H1 (cell line): ENCODE data around the gene MBOAT1.

Experiments
- SIX5 ChIP-seq: IDR thresholded peaks from 2 replicates; pipeline ENCODE4 v1.6.1; 2011; ENCODE audit warnings: mild to moderate bottlenecking, low read depth, low read length
- TAF7 ChIP-seq: optimal IDR thresholded peaks from 2 replicates; pipeline ENCODE3; 2011; ENCODE audit warnings: low read depth, mild to moderate bottlenecking, inconsistent platforms, low read length, moderate library complexity, borderline replicate concordance

DNA sequence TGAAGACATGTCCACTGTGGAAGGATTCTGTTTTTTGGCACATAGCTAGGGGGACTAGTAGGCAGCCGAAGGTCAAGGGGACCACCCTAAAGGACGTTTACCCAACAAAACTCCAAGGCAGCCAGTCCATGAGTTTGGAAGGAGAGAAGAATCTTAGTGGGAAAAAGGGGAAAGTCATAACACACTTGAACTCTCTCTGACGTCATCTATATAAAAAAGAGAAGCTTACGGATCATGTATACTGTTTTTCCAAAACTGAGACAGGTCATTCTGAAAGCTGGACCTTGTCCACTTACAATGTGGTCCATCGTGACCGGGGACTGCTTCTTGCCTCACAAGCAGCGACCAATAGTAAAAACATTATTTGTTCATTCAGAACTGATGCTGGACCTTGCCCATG lies 95.5 kb downstream of the MBOAT1 start:
- TF ChIP-seq TAF7 (no peak), SIX5 (no peak)
